VCaP (cell line): ENCODE data around the gene RALGAPA2.

Experiments used
- H3K27ac ChIP-seq: fragments of 450-650 bp; 2 replicates; pipeline ENCODE4 v1.5.1; 2017
- CTCF ChIP-seq: fragments of 450-650 bp; conservative IDR thresholded peaks from 2 replicates; pipeline ENCODE4 v1.5.1; 2017; ENCODE audit warnings: mild to moderate bottlenecking, moderate library complexity

The RALGAPA2 gene

GRCh38 chr20:20712474-20713243 is at the start of gene RALGAPA2:
Gene RALGAPA2, minus strand, starts transcription at chr20:20712644. Its CDS starts 164 bp downstream, at chr20:20712480.
- no peak for TF ChIP-seq CTCF
- peak within 1 kb of the TSS; percentile 93 for H3K27ac ChIP-seq

DNA sequence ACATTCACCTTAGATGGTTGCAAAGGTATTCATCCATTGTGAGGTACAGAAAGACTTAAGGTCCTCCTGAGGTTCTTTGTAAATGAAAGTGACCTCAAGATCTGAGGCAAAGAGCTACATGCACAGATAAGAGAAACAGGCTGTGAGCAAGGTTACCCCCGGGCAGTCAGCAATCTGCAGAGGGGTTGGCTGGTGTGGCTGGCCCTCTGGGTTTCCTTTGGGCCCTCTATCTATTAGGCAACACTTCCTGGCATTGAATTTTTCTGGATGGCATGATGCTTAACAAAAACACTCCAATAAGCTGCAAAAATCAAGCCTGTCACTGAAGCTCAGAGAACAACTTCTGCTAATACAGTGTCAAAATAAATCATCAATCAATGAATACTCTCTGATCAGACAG is 48.9 kb upstream of the RALGAPA2 start:
- TF ChIP-seq CTCF, result no peak
- H3K27ac ChIP-seq, result peak overlapping the region; percentile 100

DNA sequence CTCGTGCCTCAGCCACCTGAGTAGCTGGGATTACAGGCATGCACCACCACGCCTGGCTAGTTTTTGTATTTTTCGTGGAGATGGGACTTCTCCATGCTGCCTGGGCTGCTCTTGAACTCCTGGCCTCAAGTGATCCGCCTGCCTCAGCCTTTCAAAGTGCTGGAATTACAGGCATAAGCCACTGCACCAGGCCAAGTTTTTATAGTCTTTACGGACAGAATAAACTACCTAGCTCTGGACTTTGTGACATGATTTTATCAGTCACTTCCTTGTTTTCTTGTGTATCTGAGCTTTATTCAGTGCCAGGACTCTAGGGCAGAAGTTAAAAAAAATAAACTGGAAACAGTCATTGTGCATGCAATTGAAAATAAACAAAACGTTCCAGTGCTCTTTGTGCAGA is 46.7 kb upstream of the RALGAPA2 start:
- peak overlapping the region; percentile 100 for H3K27ac ChIP-seq
- no peak for TF ChIP-seq CTCF

GRCh38 chr20:20755674-20756319 is 43.4 kb upstream of the RALGAPA2 start:
- TF ChIP-seq CTCF, result no peak
- H3K27ac ChIP-seq, result no peak overlapping the region; the same call in 1 of the 2 replicates

- TF ChIP-seq CTCF, result no peak
- H3K27ac ChIP-seq, result peak overlapping the region; percentile 86; the same call in 1 of the 2 replicates
These were observed 42.8 kb upstream of the RALGAPA2 start for GRCh38 chr20:20755231-20755630.

DNA sequence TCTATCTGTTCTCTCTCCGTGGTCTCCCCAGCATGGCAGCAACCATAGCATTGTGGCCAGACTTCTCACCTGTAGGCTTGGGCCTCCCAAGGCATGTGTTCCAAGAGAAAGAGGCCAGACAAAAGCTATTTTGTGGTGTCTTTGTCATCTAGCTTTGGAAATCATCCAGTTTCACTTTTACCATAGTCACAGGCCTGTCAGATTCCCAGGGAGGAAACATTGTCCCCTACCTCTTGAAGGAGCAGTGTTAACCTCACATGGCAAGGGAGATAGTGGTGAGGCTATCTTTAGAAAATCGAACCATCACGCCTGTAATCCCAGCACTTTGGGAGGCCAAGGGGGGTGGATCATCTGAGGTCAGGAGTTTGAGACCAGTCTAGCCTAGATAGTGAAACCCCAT is 42.3 kb upstream of the RALGAPA2 start:
- H3K27ac ChIP-seq, result peak overlapping the region; percentile 86
- no peak for TF ChIP-seq CTCF

DNA sequence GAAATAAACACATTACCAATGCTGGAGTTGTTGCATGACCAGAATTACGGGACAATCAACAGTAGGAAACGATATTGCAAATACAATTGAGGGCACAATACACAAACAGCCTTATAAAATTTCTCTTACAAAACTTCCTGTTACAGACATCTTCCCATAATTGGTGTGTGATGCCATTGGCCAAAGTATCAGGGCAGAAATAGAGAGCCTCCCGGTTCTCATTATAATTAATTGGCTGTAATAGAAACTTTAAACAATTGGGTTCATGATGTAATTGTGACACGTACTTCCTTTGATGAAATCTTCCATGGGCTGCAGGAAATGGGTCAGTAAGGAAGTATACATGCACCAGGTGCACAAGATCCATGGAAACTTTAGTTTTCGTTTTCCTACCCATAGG is 40.3 kb upstream of the RALGAPA2 start:
- no peak for TF ChIP-seq CTCF
- peak overlapping the region; percentile 86 for H3K27ac ChIP-seq
